GM18870 (cell line): ENCODE results near the gene SLC25A48.
A peak's percentile ranks its signal among the peaks of the same experiment; 100 is the strongest.
"Not testable (repeated sequence)": the region's sequence is repeated elsewhere in the genome, so short reads cannot be mapped to it uniquely, and the experiment has no call there.

ENCODE experiments used
- ATAC-seq: cut with Tn5 transposase; IDR thresholded peaks from one replicate; pipeline ENCODE4 v1.9.1; 2021; ENCODE audit warnings: moderate library complexity; ENCODE audit not compliant: unreplicated experiment

SLC25A48 gene

DNA sequence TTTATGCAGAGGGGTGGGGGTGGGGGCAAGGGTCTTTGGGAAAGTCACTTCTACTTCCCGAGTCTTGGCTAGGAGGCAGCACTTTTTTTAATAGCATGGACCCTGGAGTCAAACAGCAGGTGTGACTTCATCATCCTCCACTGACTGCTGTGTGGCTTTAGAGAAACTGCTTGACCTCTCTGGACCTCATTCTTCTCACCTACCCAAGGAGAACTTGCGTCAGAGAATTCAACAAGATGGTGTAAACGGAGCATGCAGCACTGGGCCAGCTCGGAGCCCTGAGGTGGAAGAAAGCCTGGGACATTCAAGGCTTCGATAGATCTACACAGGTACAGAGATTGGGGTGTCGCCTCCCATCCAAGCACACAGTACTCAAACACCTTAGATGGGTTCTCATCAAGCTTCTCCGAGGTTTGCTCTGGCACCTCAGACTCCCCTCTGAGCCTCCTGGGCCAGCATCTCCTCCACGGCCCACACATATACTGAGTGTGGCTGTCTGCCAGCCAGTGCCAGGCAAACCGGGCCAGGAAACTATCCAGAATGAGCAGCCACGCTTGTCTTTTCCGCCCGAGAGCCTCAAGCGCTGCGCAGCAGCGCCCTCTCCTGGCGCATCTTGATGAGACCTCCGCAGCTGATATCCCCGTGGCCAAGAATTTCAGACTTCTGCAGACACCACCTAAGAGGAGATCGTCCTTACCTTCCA, 4.6 kb upstream of the SLC25A48 start:
- ATAC-seq, result no peak

DNA sequence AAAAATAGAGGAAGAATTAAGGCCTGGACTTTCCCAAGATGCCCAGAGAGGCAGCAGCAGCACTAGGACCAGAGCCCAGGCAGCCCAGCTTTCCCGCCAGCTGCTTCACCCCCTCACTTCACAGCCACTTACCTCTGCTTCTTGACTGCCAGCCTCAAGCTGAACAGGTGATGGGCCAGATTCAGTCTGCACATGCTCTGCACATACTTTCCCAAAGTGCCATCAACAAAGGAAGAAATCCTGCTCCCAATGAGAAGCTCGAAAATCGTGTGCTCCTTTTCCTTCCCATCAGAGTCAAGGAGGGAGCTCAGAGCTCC, 4.1 kb upstream of the SLC25A48 start:
- no peak for ATAC-seq

DNA sequence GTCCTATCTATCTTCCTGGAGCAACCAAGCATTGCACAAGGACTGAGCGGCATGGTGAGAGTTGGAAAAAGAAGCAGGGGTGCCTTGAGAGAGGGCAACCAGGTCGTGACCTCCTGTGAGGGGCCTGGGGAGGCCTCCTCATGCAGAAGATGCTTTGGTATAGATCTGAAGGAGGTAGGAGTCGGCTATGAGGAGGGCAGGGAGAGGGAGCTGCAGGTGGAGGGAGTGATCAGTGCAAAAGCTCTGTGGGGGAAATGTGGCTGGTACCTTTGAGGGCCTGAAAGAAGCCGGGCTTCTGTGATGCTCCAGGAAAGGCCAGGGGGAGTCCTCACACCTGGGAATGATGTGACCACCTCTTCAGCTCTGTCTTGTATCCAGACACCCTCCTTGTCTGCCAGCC, 3.6 kb upstream of the SLC25A48 start:
- no peak for ATAC-seq

DNA sequence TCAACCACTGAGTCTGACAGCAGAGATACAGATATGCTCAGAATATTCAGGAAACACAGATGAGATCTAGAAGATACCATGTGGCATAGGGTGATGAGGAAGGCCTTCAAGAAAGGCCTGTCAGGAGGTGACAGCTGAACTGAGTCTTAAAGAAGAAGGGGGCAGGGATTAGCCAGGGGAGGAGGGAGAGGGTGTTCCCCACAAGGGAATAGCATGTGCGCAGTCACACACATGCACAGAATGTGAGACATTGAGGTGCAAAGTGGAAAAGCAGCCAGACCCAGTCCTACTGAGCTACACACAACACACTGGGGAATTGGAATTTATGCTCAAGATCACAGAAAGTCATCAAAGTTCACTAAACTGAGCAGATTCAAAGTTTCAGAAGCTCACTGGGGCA, 3.0 kb upstream of the SLC25A48 start:
- ATAC-seq, result no peak

DNA sequence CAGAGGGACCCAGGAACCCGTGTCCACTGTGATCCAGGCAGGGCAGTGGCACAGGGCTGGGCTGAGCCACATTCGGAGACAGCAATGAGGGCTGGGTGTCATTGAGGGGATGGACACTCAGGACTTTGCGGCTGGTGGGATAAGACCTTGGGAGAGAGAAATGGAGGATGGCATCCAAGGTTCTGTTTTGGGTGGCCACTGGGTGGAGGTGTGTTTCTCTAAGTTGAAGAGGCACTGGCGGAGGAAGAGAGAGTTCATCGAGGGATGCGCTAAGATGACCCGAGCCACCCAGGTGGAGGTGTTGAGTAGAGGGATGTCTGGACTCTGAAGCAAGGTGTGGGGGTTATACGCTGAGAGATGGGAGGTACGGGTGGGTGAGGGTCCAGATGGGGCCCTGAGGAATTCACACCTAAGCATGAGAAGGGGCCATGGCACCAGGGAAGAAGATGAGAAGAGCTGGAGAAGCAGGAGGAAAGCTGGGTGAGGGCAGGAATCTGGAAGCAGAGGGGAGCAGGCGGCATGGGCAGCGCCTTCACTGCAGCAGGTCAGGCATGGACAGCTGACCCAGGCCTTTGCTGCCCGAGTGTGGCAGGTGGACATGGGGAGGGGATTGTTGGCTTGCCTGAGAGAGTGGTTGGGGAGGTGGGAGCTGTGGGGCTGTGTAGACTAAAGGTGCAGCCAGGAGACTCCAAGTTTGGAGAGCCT, 2.5 kb upstream of the SLC25A48 start:
- ATAC-seq, result no peak

DNA sequence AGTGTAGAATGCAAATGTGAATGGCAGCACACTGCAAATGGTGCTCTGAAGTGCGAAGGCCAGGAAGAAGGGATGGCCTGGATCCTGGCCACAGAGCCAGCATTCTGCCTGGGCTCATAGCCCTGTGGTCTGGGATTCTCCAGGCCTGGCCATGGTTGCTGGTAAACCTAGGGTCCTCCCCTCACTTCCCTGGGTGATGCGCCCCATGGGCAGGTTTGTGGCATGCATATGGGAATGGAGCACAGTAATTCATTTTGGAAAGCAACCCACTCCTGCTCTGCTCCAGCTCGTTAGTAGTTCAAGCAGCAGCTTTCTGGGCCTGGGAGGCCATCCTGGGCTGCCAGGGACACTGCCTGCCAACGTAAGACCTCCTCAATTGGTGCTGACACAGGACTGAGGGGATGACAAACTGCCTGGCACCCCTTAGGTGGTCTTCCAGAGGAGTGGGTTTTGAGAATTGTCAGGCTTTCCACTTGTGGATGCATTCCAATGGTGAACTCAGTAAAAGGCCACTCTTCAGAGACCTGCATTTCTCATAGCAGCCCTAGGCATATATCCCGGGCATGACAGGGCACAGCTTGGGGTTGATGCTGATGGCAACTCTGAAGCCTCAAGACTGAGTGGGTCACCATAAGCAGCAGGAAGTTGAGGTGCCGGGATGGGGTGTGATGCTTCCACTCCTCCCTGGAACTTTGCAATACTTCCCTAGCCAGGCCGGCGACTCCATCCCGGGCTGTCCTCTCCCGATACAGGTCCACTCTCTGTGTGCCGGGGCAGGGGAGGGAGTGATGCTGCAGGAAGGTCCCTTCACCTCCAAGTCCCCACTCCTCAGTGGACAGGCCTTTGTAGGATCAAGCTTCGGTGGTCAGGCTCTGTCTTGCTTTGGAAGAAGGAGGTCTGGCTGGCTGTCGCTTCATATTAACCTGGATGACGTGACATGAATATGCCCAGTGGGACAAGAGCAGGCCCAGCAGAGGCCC, 1.2 kb upstream of the SLC25A48 start:
- no peak for ATAC-seq

DNA sequence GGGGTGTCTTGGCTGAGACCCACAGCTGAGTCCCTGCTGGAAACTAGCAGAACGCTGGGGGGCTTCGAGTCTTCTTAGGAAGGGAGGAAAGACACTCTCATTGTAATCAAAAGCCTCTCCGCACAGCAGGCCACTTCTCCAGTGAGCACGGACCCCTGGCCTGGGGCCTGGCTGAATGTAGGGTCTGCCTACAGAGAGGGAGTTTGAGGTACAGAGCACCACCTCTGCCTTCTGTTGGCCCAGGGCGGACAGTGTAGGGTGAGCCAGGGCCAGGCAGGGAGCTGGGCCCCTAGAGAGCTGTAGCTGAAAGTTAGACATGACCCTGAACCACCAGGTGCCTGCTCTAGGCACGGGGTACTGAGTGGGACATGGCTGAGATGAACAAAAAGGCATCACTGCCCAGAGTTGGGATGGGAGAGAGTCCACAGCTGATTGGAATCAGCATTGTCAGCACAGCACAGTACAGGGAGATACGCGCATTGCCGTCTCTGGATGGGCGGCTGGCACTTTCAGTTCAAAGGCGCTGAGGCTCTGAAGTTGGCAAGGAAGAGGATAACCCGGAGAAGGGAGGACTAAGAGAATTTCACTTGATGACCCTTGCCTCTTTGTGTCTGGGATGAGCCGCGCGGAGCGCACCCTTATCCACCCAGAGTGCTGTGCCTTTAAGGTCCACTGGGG, 363 bp upstream of the SLC25A48 start:
- ATAC-seq, result peak; percentile 60

DNA sequence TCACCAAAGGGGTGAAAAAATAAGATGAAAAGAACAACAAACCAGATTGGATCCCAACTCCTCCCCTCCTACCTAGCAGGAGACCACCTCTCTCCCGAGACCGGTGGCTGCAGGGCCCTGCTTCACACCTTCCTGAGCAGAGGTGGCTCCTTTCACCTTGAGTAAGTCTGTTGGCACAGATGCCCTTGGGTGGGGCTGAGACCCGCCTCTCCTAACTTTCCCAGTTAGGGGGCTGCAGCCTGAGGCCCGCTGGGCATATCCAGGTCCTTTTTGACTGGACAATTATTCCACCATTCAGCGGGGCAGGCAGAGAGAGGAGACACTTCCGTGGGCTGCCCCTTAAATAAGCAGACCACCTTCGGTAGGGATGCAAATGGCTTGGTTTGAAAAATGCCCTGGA, 1.3 kb downstream of the SLC25A48 start:
- no peak for ATAC-seq

DNA sequence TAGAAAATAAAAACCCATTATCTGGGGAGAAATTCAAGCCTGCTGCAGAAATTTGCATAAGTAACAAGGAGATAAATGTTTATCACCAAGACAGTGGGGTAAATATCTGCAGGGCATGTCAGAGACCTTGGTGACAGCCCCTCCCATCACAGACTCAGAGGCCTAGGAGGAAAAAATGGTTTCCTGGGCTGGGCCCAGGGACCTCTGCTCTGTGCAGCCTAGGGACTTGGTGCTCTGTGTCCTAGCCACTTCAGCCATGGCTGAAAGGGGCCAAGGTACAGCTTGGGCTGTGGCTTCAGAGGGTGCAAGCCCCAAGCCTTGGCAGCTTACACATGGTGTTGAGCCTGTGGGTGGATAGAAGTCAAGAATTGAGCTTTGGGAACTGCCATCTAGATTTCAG, 3.9 kb downstream of the SLC25A48 start:
- not testable (repeated sequence) for ATAC-seq

DNA sequence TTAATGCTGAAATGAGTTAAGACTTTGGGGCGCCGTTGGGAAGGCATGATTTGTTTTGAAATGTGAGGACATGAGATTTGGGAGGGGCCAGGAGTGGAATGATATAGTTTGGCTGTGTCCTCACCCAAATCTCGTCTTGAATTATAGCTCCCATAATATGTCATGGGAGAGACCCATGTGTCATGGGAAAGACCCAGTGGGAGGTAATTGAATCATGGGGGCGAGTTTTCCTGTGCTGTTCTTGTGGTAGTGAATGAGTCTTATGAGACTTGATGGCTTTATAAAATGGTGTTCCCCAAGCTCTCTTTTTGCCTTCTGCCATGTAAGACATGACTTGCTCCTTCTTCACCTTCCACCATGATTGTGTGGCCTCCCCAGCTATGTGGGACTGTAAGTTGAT, 5.1 kb downstream of the SLC25A48 start:
- no peak for ATAC-seq

DNA sequence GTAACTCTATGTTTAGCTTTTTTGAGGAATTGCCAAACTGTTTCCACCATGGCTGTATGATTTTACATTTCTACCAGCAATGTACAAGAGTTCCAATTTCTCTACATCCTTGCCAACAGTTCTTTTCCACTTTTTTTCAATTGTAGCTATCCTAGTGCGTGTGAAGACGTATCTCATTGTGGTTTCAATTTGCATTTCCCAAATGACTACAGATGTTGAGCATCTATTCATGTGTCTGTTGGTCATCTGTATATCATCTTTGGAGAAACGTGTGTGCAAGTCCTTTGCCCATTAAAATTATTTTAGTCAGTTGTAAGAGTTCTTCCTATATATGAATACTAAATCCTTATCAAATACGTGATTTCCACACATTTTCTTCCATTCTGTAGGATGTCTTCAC, 6.5 kb downstream of the SLC25A48 start:
- ATAC-seq, result no peak

DNA sequence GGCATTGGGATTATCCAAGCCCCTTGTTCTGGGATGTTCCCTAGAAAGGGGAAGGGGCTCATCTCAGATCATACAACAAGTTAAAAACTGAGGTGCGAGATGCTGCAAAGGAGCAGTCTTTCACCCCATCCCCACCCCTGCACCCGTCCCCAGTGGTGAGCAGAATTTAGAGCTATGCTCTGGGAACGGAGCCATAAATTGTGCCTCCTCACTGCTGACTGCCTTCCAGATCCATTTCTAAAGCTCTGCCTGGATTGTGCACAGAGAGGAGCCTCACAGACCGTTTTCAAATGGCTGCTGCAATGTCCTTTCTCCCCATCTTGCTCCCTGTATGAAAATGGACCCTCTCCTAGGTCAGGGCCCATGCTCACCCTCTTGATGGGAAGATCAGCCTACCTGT, 8.3 kb downstream of the SLC25A48 start:
- ATAC-seq, result no peak

DNA sequence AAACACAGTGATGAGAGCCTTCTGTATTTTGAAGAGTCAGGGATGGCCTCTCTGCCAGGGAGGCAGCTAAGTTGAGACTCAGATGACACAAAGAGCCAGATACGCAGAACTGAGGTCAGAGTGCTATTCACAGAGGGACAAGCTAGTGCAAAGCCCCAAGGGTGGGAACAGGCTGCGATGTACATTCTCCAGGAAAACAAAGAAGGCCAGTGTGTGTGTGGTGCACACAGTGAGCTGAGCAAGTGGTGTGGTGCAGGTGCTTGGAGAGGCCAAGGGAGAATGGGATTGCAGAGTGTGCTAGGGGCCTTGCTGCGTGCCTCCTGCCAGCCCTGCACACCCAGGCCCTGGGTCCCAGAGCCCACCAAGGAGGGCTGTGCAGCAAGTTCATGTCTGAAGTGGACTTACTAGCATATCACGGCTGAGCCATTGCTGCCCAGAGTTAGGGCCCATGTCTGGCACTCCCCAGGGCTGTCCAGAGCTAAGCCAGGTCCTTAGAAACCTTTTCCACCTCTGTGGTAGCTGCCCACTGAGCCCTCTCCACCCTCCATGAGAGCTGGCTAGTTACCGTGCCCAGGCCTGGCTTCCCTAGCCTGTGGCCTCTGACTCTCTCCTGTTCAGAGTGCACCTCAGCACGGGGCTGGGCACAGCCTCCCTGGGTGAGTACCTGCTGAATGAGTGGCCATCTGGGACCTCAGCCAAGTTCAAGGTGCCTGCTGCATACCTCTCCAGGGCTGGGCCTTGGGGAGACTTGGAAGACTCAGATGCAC, 9.3 kb downstream of the SLC25A48 start:
- no peak for ATAC-seq

DNA sequence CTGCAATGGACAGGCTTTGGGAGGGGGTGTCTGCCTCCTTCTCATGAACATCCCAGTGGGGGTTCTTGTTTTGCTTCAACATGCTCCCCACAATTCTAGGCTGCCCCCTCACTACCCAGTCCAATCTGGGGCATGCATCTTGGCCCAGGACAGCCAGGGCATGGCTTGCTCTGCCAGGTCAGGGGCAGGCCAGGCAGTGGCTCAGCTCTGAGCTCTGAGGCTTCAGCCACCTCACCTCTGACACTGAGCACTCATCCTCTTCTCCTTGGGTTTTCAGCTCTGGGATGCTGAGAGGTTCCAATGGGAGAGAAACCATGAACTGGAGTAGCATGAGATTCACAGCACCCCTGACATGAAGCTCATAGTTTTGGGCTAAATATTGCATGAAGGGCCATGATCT, 11.8 kb downstream of the SLC25A48 start:
- ATAC-seq, result no peak

DNA sequence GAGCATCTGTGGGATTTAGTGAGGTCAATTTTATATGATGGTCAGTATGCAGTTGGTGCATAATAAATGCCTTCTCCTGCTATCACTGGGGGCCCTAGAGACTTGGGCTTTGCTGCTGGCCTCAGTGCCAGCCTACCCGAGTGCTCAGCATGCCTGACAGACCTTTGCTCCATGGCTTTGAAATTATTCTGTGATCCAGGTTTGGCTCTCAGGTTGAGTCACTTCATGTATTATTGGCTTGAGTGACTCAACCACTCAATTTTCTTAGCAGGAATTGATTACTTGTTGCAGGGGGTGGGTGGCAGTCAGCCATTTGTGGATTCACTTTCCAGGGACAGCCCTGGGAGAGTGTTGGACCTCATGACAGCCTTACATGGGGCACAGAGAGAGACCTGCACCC, 13.5 kb downstream of the SLC25A48 start:
- no peak for ATAC-seq

DNA sequence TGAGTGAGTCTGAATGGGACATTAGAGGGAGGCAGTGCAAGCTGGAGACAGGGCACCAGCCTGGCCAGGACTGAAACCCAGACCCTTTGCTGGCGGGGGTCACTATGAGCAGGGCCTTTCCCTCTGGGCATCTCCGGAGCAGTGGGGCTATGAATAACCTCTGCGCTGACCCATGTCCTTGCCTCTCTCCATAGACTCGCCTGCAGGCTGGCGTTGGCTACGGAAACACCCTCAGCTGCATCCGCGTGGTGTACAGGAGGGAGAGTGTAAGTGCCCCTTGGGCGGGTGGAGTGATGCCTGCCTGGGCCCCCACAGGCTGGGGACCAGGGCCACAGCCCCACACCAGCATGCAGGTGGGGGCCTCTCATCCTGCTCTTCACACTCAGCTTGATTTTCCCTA, 15.8 kb downstream of the SLC25A48 start:
- ATAC-seq, result no peak

DNA sequence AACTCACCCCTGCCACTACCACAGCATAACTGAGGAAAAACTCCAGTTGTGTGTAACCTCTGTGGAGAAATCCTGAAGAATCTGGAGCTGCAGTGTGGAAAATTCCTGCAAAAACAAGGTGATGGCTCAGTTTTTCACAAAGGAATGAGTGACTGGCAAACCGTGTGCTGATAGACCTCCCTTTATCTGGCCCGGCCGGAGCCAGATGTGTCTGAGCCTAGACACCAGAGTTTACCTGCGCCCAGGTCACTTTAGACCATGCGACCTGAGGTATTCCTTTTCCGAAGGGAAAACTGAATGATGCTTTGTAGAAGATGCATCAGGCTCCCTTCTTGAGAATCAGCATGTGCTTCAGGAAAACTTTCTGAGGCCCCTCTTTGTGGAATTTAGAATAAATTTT, 16.2 kb downstream of the SLC25A48 start:
- no peak for ATAC-seq

DNA sequence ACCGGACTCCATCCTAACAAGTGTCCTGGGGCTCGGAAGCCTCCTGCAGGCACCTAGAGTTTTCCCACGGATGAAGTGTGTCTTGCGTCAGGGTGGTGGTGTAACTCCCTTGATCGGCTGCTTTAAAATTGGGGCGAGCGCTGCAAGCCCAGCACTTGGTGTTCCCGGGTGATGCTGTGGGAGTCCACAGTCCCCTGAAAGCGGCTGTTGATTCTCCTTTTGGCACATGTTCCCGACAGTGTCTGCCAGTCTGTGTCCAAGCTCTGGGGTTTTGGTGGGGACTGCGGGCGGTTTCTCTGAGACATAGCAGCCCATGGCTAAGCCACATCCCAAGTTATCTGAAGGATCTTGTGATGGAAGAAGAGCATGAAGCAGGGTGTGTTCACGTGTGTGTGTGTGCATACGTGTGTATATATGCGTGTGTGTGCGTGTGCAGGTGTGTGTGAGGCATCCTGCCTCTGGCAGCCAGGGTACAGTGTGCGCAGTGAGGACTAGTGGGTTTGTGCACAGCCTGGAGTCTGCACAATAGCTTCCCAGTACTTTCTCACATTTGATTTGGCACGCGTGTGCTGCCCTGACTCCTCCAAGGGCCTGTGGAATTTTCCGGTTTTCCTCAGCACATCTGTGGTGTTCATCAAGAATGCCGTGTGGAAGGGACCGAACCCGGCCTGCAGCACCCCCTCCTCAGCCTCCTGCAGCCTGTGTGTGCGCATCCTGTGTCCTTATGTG, 16.9 kb downstream of the SLC25A48 start:
- ATAC-seq, result no peak

DNA sequence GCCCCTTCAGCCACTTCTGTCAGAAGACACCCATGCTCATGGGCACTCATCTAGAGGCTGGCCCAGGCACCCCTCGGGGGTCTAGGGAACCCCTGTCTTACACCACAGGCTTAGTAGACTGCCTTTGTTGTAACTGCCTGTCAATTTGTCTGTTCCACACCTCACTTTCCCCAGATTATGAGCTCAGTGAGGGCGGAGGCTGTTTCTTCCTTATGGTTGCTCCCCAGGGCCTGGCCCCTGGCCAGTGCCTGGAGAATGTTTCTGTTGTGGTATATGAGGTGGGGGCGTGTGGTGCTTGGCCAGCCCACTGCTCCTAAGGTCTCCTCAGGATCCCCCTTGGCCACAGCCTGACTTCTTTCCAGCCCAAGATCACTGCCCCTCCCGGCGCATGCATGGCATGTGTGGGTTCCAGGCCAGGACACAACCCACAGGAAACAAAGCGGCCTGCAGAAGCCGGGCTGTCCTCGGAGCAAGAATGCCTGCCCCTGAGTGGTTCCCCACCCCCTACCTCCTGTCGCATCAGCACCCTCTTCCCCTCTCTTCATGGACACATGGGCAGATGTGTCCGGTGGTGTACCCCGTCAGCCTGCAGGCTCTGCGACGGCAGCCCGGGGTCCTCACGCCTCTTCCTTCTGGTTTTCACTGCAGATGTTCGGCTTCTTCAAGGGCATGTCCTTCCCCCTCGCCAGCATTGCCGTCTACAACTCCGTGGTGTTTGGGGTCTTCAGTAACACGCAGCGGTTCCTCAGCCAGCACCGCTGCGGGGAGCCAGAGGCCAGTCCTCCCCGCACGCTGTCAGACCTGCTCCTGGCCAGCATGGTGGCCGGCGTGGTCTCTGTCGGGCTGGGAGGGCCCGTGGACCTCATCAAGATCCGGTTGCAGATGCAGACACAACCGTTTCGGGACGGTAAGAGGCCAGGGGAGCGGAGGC, 17.7 kb downstream of the SLC25A48 start:
- no peak for ATAC-seq
